K562 (cell line): ENCODE results near the gene TMEM170A. TPM values are rescaled to one million over a fixed set of nuclear protein-coding genes. Genes with fewer than 3 reads are reported as not detected.

ENCODE experiments used
- CBX8 ChIP-seq: fragments of 200-600 bp; sonication (generic); IDR thresholded peaks from 2 replicates; pipeline ENCODE4 v1.6.1; 2012; ENCODE audit warnings: borderline replicate concordance, mixed run types, low read depth, mild to moderate bottlenecking, moderate library complexity, mixed read lengths, low read length, control low read depth, inconsistent platforms; ENCODE audit not compliant: poor library complexity, severe bottlenecking; ENCODE audit errors: extremely low read depth
- ELF1 ChIP-seq: fragments of 200-800 bp; sonication (Bioruptor generic); IDR thresholded peaks from 2 replicates; pipeline ENCODE4 v1.6.1; 2016; ENCODE audit warnings: missing genetic modification characterization, missing compliant biosample characterization
- ETV1 ChIP-seq: fragments of 450-650 bp; conservative IDR thresholded peaks from 2 replicates; pipeline ENCODE4 v1.6.1; 2016; ENCODE audit warnings: missing genetic modification characterization, control low read depth, low read depth, missing compliant biosample characterization
- KDM5B ChIP-seq: fragments of 200-600 bp; sonication (generic); IDR thresholded peaks from 2 replicates; pipeline ENCODE4 v1.6.1; 2012; ENCODE audit warnings: low read depth, mild to moderate bottlenecking, moderate library complexity, low read length, control low read depth, inconsistent platforms; ENCODE audit not compliant: insufficient replicate concordance
- MYC ChIP-seq, 2 experiments: fragments of 250-450 bp in 1 of 2; sonication (Bioruptor Pico) in 1 of 2; IDR thresholded peaks; 2 replicates each; pipeline versions ENCODE4 v1.5.1 to v1.6.1; 2012 to 2021; ENCODE audit warnings: low read depth in 2 of 2, borderline replicate concordance in 1 of 2, improper control_type of control experiment in 1 of 2, low read length in 1 of 2, mild to moderate bottlenecking in 1 of 2, moderate library complexity in 1 of 2
- PHF8 ChIP-seq: fragments of 200-600 bp; sonication (generic); IDR thresholded peaks from 2 replicates; pipeline ENCODE4 v1.6.1; 2012; ENCODE audit warnings: mixed run types, mild to moderate bottlenecking, inconsistent platforms, low read length, moderate library complexity, borderline replicate concordance
- POLR2A ChIP-seq: fragments of 450-650 bp; conservative IDR thresholded peaks from 2 replicates; pipeline ENCODE4 v1.6.1; 2016
- POLR2AphosphoS5 ChIP-seq: IDR thresholded peaks from 2 replicates; pipeline ENCODE4 v1.6.1; 2011; ENCODE audit warnings: mild to moderate bottlenecking, low read depth, low read length, moderate library complexity; ENCODE audit not compliant: control insufficient read depth, insufficient read depth
- POLR2H ChIP-seq: IDR thresholded peaks from 2 replicates; pipeline ENCODE4 v1.6.1; 2016; ENCODE audit warnings: missing genetic modification characterization, low read depth, mild to moderate bottlenecking, control low read depth, missing compliant biosample characterization, moderate library complexity
- RNF2 ChIP-seq: sonication (generic); IDR thresholded peaks from 2 replicates; pipeline ENCODE4 v1.6.1; 2016
- TAF9B ChIP-seq: fragments of 450-650 bp; IDR thresholded peaks from 2 replicates; pipeline ENCODE4 v1.6.1; 2018; ENCODE audit warnings: mild to moderate bottlenecking; ENCODE audit not compliant: partially characterized antibody
- ZBTB40 ChIP-seq, 2 experiments: fragments of 450-650 bp in 1 of 2; sonication (generic) in 1 of 2; formaldehyde crosslinking in 1 of 2; IDR thresholded peaks; 2 replicates each; pipeline versions ENCODE4 v1.7.1 to v1.9.0; 2016 to 2022; ENCODE audit warnings: inconsistent platforms in 1 of 2, mild to moderate bottlenecking in 1 of 2, missing genetic modification reagents in 1 of 2
- ZNF766 ChIP-seq: fragments of 200-800 bp; sonication (Bioruptor generic); conservative IDR thresholded peaks from 2 replicates; pipeline ENCODE4 v1.6.1; 2016; ENCODE audit warnings: missing genetic modification characterization, missing compliant biosample characterization
- polyA plus RNA-seq, 8 experiments: library from polyadenylated mRNA; depleted of rRNA in 4 of 8; stranded (reverse) in 5 of 8; unstranded in 3 of 8; fragments of >200 nt; fragmentation: Nextera tagmentation in 2 of 8; fragmentation: Illumina TruSeq in 1 of 8; extraction: Ambion mirVana in 2 of 8; extraction: Trizol in 1 of 8; gene quantifications; 2 replicates each; pipeline versions ENCODE4 v1.2.1 to v1.2.3, GENCODE V29; 2011 to 2014; ENCODE audit warnings: inconsistent platforms in 1 of 8, missing spikeins in 1 of 8
- total RNA-seq, 7 experiments: library from RNA; depleted of rRNA in 6 of 7; stranded (reverse); fragments of >200 nt in 6 of 7; fragmentation: Illumina TruSeq in 2 of 7; extraction: Trizol in 2 of 7; gene quantifications; 2 replicates each; pipeline versions ENCODE4 v1.2.1 to v1.2.3, GENCODE V29; 2011 to 2021; ENCODE audit warnings: low replicate concordance in 1 of 7
- TF ChIP-seq, protein P1 (sequence below): sonication (generic); formaldehyde crosslinking; IDR thresholded peaks from 2 replicates; pipeline ENCODE4 v1.8.0; 2022; ENCODE audit warnings: missing genetic modification reagents, mild to moderate bottlenecking, moderate library complexity, borderline replicate concordance

Gene TMEM170A
- total and polyA plus RNA-seq, 9 of the 15 experiments (the other 6 are each of a cell fraction or from before 2014, with no cell fraction given): 6.1 to 30.2 (median 15.0) TPM

DNA sequence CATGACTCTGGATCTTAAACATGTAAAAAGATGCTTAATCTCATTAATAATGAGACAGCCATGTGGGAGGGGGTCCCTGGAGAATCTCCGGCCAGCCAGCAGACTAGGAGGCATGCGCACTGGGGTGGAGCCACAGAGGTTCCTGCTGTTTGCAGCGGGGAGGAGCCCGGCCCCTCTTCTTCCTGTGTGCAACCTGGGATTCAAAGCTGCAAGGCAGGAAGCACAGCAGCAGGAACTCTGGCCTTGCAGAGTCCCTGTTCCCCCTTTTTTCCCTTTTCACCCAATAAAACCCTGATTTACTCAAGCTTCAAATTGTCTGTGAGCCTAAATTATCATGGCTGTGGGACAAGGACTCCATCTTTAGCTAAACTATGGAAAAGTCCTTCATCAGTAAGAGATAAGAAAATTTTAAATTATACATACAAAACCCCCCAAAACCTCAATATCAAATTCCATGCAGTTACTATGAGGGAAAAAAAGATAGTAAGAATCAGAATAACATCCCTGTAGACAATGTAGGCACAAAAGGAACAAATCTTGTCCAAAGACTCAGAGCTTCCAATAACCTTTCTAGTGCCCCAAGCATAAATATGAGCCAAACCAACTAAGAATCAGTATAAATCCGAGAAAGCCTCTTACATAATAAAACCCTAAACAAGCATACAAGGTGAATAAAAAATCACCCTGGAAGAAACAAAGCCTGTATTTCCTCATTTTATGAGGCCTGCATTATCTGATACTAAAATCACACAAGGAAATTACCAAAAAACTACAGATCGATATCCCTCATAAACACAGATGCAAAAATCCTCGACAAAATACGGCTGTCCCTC, 43.3 kb downstream of the TMEM170A start (continued):
- TF ChIP-seq KDM5B: peak; percentile 46
- TF ChIP-seq CBX8: no peak
- 0 out of 2 replicates have a peak, but pooled peaks have one; percentile 37 for TF ChIP-seq POLR2A
- TF ChIP-seq TAF9B: no peak
- TF ChIP-seq POLR2AphosphoS5: peak; percentile 27; the same call in 1 of the 2 replicates
- TF ChIP-seq RNF2: no peak
- peak; percentile 74 for TF ChIP-seq ELF1
- peak; percentile 56; the same call in 1 of the 2 replicates for TF ChIP-seq POLR2H (tag)
- TF ChIP-seq ETV1 (tag): peak; percentile 66; the same call in 1 of the 2 replicates
- TF ChIP-seq, protein P1, sequence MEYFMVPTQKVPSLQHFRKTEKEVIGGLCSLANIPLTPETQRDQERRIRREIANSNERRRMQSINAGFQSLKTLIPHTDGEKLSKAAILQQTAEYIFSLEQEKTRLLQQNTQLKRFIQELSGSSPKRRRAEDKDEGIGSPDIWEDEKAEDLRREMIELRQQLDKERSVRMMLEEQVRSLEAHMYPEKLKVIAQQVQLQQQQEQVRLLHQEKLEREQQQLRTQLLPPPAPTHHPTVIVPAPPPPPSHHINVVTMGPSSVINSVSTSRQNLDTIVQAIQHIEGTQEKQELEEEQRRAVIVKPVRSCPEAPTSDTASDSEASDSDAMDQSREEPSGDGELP: peak; percentile 11; the same call in 1 of the 2 replicates
- 0 out of 2 replicates have a peak, but pooled peaks have one; percentile 46 for TF ChIP-seq ZNF766 (CRISPR knock-in tag)
- peak; percentile 79 for TF ChIP-seq ZBTB40 (IDR thresholded peaks at IDR 0.05)
- TF ChIP-seq ZBTB40 (CRISPR knock-in tag; IDR thresholded peaks at IDR 0.05): no peak
- TF ChIP-seq MYC (IDR thresholded peaks at IDR 0.05; ENCODE audit: low read depth, low read length): 0 out of 2 replicates have a peak, but pooled peaks have one; percentile 26
- TF ChIP-seq MYC (CRISPR knock-in tag; IDR thresholded peaks at IDR 0.05; ENCODE audit: borderline replicate concordance, low read depth): no peak
- peak; percentile 48; the same call in 1 of the 2 replicates for TF ChIP-seq PHF8
